ENCODE results near the gene PRKN. TPM values are rescaled to one million over a fixed set of nuclear protein-coding genes. Genes with fewer than 3 reads are reported as not detected.

Gene PRKN
- total RNA-seq, 1 experiment from 2014 or later, result 0.46 TPM

DNA sequence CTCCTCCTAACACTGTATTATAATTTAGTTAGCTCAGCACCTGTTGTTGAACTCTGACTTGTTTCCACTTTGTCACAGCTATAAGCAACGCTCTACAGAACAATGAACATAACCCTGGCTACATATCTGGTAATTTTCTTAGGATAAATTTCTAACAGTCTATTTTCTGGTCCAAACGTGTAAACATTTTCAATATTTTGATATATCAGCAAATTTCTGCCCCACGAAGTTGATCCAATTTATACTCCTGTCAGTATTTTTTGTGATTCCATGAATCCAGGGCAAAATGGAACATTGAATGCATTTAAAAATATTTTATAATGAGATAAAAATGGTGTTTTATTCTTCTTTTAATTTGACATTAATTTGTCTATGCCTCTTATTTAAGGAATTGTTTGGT, 1005.2 kb downstream of the PRKN start:
- Histone ChIP-seq H3K36me3 (ENCODE audit: control insufficient read depth, insufficient read depth, low read length) (no peaks in the 10 kb centered on the region), H3K27ac (ENCODE audit: low read length) (no peak overlapping the region), H3K27me3 (ENCODE audit: control insufficient read depth, insufficient read depth, low read length) (no peaks in the 10 kb centered on the region), H3K4me1 (ENCODE audit: control insufficient read depth, insufficient read depth, low read length) (no peaks in the 10 kb centered on the region), H3K4me3 (ENCODE audit: low read depth in 2 of 2, low read length in 2 of 2) (no peak overlapping the region), H3K9me3 (ENCODE audit: control insufficient read depth, insufficient read depth, low read depth, low read length) (no peaks in the 10 kb centered on the region)
- POLR2A ChIA-PET, result no interaction called here
- in situ Hi-C loops (cut with HindIII; ENCODE audit: low pct_unique_long_range_greater_than_20kb, low sequenced_read_pairs) (no loop called here), intact Hi-C loops (cut with micrococcal nuclease; ENCODE audit: unreplicated experiment) (no loop called here)
- no TSS peak for BruUV-seq (replicated peaks)
- no peak for DNase-seq (ENCODE audit: low read depth, low spot score)
- CTCF ChIA-PET, result no interaction called here
- TF ChIP-seq, protein P1, sequence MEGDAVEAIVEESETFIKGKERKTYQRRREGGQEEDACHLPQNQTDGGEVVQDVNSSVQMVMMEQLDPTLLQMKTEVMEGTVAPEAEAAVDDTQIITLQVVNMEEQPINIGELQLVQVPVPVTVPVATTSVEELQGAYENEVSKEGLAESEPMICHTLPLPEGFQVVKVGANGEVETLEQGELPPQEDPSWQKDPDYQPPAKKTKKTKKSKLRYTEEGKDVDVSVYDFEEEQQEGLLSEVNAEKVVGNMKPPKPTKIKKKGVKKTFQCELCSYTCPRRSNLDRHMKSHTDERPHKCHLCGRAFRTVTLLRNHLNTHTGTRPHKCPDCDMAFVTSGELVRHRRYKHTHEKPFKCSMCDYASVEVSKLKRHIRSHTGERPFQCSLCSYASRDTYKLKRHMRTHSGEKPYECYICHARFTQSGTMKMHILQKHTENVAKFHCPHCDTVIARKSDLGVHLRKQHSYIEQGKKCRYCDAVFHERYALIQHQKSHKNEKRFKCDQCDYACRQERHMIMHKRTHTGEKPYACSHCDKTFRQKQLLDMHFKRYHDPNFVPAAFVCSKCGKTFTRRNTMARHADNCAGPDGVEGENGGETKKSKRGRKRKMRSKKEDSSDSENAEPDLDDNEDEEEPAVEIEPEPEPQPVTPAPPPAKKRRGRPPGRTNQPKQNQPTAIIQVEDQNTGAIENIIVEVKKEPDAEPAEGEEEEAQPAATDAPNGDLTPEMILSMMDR (IDR thresholded peaks at IDR 0.05), result no peak
- TF ChIP-seq, protein P2, sequence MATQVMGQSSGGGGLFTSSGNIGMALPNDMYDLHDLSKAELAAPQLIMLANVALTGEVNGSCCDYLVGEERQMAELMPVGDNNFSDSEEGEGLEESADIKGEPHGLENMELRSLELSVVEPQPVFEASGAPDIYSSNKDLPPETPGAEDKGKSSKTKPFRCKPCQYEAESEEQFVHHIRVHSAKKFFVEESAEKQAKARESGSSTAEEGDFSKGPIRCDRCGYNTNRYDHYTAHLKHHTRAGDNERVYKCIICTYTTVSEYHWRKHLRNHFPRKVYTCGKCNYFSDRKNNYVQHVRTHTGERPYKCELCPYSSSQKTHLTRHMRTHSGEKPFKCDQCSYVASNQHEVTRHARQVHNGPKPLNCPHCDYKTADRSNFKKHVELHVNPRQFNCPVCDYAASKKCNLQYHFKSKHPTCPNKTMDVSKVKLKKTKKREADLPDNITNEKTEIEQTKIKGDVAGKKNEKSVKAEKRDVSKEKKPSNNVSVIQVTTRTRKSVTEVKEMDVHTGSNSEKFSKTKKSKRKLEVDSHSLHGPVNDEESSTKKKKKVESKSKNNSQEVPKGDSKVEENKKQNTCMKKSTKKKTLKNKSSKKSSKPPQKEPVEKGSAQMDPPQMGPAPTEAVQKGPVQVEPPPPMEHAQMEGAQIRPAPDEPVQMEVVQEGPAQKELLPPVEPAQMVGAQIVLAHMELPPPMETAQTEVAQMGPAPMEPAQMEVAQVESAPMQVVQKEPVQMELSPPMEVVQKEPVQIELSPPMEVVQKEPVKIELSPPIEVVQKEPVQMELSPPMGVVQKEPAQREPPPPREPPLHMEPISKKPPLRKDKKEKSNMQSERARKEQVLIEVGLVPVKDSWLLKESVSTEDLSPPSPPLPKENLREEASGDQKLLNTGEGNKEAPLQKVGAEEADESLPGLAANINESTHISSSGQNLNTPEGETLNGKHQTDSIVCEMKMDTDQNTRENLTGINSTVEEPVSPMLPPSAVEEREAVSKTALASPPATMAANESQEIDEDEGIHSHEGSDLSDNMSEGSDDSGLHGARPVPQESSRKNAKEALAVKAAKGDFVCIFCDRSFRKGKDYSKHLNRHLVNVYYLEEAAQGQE (IDR thresholded peaks at IDR 0.05; ENCODE audit: insufficient read depth in 1 of 2, low read depth in 2 of 2, low read length in 1 of 2), result no peak
- TF ChIP-seq POLR2AphosphoS5 (IDR thresholded peaks at IDR 0.05; ENCODE audit: low read depth, low read length), result no peak
- TF ChIP-seq TCF7L2 (IDR thresholded peaks at IDR 0.05; ENCODE audit: low read depth, low read length), result no peak
- no peak for TF ChIP-seq SIN3A (IDR thresholded peaks at IDR 0.05; ENCODE audit: borderline replicate concordance, insufficient read depth, low read depth, low read length)
- ATAC-seq, result no peak

DNA sequence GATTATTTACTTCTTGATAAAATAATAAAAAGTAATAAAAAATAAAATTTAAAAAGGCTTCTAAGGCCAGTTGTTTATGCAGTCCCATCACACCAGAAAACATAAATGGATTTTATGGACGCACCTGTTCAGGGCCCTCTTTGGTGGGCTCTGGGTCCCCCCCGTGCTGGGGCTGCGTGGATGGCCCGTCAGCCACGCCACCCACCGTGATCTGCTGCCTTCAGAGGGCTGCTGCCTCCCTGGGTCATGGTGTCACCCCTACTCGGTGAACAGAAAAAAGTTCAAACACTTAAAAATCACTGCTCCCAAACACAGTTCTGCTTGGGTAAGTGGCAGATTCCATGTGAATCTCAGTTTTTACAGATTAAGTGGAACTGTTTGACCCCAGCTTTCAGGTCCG, 1006.1 kb downstream of the PRKN start:
- in situ Hi-C loops (cut with HindIII; ENCODE audit: low pct_unique_long_range_greater_than_20kb, low sequenced_read_pairs), result no loop called here

More for the DNA sequence above, 1006.1 kb downstream of the PRKN start:
- H3K4me3 ChIP-seq (ENCODE audit: low read depth in 2 of 2, low read length in 2 of 2), result no peak overlapping the region
- ChIA-PET POLR2A (no interaction called here), CTCF (no interaction called here)
- TF ChIP-seq POLR2AphosphoS5 (IDR thresholded peaks at IDR 0.05; ENCODE audit: low read depth, low read length) (no peak), TCF7L2 (IDR thresholded peaks at IDR 0.05; ENCODE audit: low read depth, low read length) (no peak), SIN3A (IDR thresholded peaks at IDR 0.05; ENCODE audit: borderline replicate concordance, insufficient read depth, low read depth, low read length) (no peak)
- TF ChIP-seq, protein P2 (IDR thresholded peaks at IDR 0.05; ENCODE audit: insufficient read depth in 1 of 2, low read depth in 2 of 2, low read length in 1 of 2), result no peak
- TF ChIP-seq, protein P1 (IDR thresholded peaks at IDR 0.05), result no peak
- no peaks in the 10 kb centered on the region for H3K9me3 ChIP-seq (ENCODE audit: control insufficient read depth, insufficient read depth, low read depth, low read length)
- ATAC-seq (no peak), DNase-seq (ENCODE audit: low read depth, low spot score) (no peak)
- no peak overlapping the region for H3K27ac ChIP-seq (ENCODE audit: low read length)
- intact Hi-C loops (cut with micrococcal nuclease; ENCODE audit: unreplicated experiment), result no loop called here
- H3K36me3 ChIP-seq (ENCODE audit: control insufficient read depth, insufficient read depth, low read length), result no peaks in the 10 kb centered on the region
- no TSS peak for BruUV-seq (replicated peaks)
- H3K27me3 ChIP-seq (ENCODE audit: control insufficient read depth, insufficient read depth, low read length), result no peaks in the 10 kb centered on the region
- no peaks in the 10 kb centered on the region for H3K4me1 ChIP-seq (ENCODE audit: control insufficient read depth, insufficient read depth, low read length)
